ENCODE measurements around the gene POLD4.
"Not testable (repeated sequence)": the region's sequence is repeated elsewhere in the genome, so short reads cannot be mapped to it uniquely, and the experiment has no call there.

POLD4 gene

GRCh38 chr11:67353317-67354074 is at the start of gene POLD4:
POLD4 (minus strand) TSS chr11:67353546; CDS start chr11:67353399, 147 bp downstream.
- DNase-seq = peak; percentile 72

DNA sequence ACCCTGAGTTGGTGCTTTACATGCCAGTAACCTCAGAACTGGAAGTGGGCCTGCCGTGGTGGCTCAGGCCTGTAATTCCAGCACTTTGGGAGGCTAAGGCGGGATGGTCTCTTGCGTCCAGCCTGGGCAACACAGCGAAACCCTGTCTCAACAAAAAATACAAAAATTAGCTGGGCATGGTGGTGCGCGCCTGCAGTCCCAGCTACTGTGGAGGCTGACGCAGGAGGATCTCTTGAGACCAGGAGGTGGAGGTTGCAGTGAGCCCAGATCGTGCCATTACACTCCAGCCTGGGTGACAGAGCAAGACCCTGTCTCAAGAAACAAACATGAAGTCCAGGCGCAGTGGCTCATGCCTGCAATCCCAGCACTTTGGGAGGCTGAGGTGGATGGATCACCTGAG is 49.7 kb upstream of the POLD4 start:
- not testable (repeated sequence) for DNase-seq

- DNase-seq = not testable (repeated sequence)
Observed at GRCh38 chr11:67402192-67402839, 49.0 kb upstream of the POLD4 start.

DNA sequence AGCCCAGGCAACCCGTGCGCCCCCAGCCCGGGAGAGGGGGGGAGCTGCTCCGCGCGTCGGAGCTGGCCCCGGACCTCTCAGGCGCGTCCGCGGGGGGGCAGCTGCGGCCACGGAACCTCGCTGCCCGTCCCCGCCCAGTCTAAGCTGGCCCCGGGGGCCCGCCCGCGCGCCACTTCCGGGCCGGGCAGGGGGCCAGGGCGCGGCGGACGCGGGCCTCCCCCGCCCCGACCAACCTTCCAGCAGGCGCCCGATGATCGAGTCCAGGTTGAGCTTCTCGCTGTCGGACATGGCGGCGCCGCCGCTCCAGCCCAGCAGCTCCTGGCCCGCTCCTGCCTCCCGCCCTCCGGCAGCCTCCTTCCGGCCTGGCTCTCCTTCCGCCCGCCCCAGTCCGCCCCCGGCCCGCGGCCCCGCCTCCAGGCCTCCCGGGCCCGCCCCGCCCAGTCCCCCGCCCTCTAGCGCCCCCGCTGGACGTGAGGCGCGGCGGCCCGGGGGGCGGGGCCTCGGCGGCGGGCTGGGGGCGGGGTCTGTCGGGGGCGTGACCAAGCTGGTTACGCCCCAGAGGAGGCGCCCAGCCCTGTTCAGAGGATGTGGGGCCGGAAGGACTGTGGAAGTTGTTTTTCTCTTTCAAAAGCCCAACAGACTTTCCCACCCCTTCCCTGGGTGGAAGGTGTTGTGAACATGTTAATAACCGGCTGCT is 48.3 kb upstream of the POLD4 start, which contains the start of gene PPP1CA:
Gene PPP1CA (minus strand): TSS at position 364 of the 697 bp plus-strand sequence. CDS start 76 bp downstream, at position 288.
- DNase-seq = peak; percentile 56

DNA sequence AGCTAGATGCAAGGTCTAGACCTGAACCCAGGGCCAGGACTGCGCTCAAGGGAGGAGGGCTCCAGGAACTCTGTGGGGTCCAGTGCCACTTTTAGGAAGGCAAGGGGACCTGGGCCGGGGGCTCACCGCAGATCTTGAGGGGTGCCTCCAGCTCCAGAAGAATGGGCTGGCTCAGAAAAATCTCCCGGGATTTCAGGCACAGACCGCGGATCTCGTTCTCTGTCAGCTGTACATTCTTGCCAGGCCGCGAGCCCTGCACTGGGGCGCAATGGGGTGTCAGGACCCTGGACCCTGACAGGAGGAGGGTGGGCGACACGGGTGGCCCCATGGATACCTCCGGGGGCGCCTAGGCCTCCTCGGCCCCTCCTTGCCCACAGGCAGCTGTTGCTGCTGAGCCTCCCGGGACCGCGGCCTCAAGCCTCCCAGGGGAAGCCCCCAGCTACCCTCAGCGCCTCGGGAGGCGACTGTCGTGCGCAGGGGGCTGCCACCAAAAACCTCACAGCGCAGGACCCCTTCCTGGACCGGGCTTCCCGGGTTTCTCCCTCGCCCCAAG is 47.7 kb upstream of the POLD4 start:
- DNase-seq = no peak

DNA sequence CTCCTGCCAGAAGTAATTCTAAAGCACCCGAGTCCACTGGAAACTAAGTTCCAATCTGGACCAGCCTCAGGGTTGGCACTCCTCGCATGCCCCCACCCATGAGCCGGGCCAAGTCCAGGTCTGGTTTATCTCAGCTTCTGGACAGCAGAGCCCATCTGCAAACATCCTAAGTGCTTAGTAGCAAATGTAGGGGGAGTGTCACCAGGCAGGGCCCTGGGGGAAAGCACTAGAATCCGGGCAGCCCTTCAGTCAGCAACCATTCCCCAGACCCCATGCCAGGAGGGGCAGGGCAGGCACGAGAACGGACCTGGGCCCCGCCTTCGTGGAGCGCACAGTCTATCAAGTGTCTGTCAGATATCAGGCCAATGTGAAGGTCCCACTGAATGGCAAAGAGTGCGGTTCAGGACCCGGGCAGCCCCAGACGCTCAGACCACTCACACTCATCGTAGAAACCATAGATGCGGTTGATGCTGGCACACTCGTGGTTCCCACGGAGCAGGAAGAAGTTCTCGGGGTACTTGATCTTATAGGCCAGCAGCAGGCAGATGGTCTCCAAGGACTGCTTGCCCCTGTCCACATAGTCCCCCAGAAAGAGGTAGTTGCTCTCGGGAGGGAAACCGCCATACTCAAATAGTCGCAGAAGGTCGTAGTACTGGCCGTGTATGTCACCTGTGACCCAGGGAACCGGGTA is 47.0 kb upstream of the POLD4 start:
- DNase-seq = no peak

GRCh38 chr11:67398661-67399563 is 45.6 kb upstream of the POLD4 start:
- no peak for DNase-seq

GRCh38 chr11:67397986-67398660 is 44.8 kb upstream of the POLD4 start:
- no peak for DNase-seq

- no peak for DNase-seq
Observed at GRCh38 chr11:67397536-67397935, 44.2 kb upstream of the POLD4 start.

- DNase-seq = no peak
Observed at GRCh38 chr11:67396587-67397389, 43.4 kb upstream of the POLD4 start.

DNA sequence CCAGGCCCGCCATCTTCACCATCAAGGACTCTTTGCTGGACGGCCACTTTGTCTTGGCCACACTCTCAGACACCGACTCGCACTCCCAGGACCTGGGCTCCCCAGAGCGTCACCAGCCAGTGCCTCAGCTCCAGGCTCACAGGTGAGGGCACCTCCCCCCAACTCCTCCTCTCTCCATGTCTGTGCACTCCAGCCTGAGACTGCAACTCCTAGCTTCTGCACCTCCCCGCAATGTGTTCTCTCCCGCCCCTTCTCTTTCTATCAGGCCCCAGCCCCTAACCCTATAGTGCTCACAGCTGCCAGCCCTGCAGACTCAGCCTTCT is 42.9 kb upstream of the POLD4 start:
- no peak for DNase-seq

GRCh38 chr11:67395555-67396258 is 42.4 kb upstream of the POLD4 start:
- DNase-seq = no peak

- no peak for DNase-seq
Observed at GRCh38 chr11:67393990-67394389, 40.6 kb upstream of the POLD4 start.

DNA sequence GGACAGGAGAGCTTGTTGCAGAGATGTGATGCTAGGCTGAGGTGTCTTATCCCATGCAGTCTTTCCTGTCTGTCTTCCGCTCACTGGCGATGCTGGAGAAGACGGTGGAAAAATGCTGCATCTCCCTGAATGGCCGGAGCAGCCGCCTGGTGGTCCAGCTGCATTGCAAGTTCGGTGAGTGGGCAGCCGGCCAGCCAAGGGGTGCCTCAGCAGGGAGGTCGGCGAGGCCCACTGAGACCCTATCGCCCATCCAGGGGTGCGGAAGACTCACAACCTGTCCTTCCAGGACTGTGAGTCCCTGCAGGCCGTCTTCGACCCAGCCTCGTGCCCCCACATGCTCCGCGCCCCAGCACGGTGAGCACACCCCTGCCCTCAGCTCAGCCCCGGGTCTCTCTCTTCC is 40.1 kb upstream of the POLD4 start:
- no peak for DNase-seq

DNA sequence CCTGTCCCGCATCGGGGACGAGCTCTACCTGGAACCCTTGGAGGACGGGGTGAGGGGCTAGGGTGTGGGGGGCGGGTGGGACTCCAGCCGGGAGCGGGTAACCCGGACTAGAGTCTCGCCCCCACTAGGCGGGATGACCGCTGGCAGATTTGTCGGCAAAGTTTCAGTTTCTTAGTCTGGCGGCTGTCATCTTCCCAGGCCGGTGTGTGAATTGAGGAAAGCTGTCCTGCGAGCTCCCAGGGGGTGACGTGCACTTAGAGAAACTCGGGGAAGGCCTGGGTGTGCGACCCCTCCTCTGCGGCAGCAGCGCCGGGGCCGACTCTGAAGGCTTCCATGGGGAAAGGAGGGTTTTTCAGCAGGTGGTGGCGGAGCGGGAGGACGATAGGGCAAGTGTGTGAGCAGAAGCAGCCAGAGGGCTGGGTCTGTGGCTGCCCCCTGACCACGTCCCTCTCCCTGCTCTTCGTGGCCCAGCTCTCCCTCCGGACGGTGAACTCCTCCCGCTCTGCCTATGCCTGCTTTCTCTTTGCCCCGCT is 38.9 kb upstream of the POLD4 start:
- no peak for DNase-seq

- DNase-seq = peak; percentile 66
Observed at GRCh38 chr11:67391304-67392182, 38.2 kb upstream of the POLD4 start, which contains the start of gene RAD9A. RAD9A (plus strand) TSS chr11:67391986; CDS start chr11:67392045, 59 bp downstream.

GRCh38 chr11:67390947-67391303 is 37.6 kb upstream of the POLD4 start:
- DNase-seq = no peak

GRCh38 chr11:67389477-67389876 is 36.1 kb upstream of the POLD4 start:
- no peak for DNase-seq

Measured in NCI-H1694 (cell line).